Measurements from ENCODE around the gene ZNF521.

The ZNF521 gene

GRCh38 chr18:25111377-25112288, 240.3 kb downstream of the ZNF521 start:
- no peak overlapping the region for H3K4me3 ChIP-seq (ENCODE audit: low read depth, low read length)
- no peak for TF ChIP-seq CTCF (IDR thresholded peaks at IDR 0.05; ENCODE audit: low read depth, low read length)

DNA sequence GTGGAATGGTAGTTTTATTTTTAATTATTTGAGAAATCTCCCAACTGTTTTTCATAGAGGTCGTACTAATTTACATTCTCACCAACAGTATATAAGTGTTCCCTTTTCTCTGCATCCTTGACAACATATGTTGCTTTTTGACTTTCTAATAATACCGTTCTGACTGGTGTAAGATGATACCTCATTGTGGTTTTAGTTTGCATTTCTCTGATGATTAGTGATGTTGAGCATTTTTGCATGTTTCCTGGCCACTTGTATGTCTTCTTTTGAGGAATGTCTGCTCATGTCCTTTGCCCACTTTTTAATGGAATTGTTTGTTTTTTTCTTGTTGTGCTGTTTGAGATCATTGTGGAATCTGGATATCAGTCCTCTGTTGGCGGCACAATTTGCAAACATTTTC, 242.5 kb downstream of the ZNF521 start:
- H3K4me3 ChIP-seq (ENCODE audit: low read depth, low read length) = no peak overlapping the region
- TF ChIP-seq CTCF (IDR thresholded peaks at IDR 0.05; ENCODE audit: low read depth, low read length) = no peak

DNA sequence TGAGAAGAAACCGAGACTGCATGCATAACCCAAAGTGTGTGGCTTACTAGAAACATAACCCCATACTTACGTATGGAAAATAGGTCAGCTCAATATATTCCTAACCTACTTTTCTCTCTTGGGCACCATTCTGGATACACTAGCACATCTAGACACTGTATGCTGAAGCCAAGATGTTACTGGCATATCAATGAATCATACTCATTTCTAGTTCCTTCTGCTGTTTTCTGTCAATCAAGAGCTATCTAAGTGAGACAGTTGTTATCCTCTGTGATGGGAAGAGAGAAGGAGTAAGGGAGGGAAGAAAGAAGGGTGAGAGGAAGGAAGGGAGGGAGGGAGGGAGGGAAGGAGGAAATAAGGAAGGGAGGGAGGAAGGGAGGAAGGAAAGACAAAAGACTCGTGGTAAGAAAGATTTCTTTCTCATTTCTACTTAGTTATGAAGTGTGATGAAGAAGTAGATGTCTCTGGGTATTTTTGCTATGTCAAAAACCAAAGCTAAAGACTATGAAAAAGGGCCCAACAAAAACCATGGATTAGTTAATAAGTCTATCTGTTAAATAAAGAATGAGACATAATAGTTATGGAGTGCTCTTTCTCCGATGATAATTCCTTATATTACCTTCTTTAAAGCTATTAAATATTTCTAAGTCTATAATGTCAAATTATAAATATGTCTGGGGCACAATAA, 248.4 kb downstream of the ZNF521 start:
- no peak for TF ChIP-seq CTCF (IDR thresholded peaks at IDR 0.05; ENCODE audit: low read depth, low read length)
- H3K4me3 ChIP-seq (ENCODE audit: low read depth, low read length) = no peak overlapping the region

DNA sequence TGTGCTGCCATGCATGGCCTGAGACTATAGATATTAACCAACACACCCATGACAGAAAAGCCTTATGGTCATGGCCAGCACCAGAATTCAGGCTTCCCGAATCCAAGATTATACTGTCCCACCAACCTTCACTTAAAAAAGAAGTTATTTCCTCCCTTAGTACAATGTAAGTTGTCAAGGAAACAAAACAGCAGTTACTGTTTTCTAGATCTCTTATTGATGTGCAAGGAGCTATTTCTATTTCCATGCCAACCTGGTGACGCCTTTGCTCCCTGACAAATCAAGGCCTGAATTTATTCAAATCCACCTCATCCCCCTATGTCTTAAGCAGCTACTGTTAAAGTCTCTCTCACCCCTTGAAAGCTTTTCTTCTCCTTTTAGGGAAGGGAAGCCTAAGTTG, 249.3 kb downstream of the ZNF521 start:
- TF ChIP-seq CTCF (IDR thresholded peaks at IDR 0.05; ENCODE audit: low read depth, low read length) = no peak
- no peak overlapping the region for H3K4me3 ChIP-seq (ENCODE audit: low read depth, low read length)

DNA sequence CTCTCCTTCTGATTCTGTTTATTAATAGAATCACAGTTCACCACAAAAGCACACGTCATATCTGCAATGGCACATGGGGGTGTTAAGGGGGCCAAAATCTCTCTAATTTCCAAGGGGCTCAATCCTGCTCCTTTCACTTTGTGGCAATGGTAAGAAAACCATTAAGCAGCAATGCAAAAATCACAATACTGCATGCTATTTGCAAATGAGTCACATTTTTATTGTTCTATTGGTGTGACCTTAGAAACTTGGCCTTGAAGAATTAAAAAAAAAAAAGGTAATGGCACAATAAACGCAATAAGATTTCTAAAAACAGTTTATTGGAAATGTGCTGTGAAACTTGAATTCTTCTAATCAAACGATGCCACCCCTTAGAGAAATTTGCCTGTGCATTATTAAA, 251.5 kb downstream of the ZNF521 start:
- TF ChIP-seq CTCF (IDR thresholded peaks at IDR 0.05; ENCODE audit: low read depth, low read length) = no peak
- no peak overlapping the region for H3K4me3 ChIP-seq (ENCODE audit: low read depth, low read length)

GRCh38 chr18:25099895-25100294, 252.1 kb downstream of the ZNF521 start:
- no peak overlapping the region for H3K4me3 ChIP-seq (ENCODE audit: low read depth, low read length)
- no peak for TF ChIP-seq CTCF (IDR thresholded peaks at IDR 0.05; ENCODE audit: low read depth, low read length)

GRCh38 chr18:25097569-25098056, 254.4 kb downstream of the ZNF521 start:
- no peak for TF ChIP-seq CTCF (IDR thresholded peaks at IDR 0.05; ENCODE audit: low read depth, low read length)
- no peak overlapping the region for H3K4me3 ChIP-seq (ENCODE audit: low read depth, low read length)
